Measurements from ENCODE around the gene SALL1. TPM values are rescaled to one million over a fixed set of nuclear protein-coding genes. Genes with fewer than 3 reads are reported as not detected.
A peak's percentile ranks its signal among the peaks of the same experiment; 100 is the strongest.

The SALL1 gene
- total RNA-seq = 0.22 TPM
- long read RNA-seq = 0 reads

DNA sequence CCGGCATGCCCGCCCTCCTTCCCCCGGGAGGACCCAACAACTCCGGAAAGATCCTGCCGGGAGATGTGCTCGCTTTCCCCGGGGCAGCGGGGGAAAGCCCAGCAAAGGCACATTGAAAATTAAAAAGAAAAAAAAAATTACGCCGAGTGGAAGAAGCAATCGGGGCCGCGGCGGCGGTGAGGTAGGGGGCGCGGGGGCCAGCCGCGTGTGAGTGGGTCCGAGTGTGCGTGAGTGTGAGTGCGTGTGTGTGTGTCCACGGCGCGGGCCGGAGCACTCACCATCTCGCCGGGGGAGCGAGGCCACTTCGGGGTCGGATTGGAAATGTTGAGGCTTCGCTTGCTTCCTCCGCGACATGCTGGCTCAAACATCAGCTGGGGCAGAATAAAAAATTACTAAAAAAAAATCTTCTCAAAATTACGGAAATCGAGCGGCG is at the start of gene SALL1:
Gene SALL1 (minus strand): TSS at position 383 of the 433 bp plus-strand sequence. CDS start 29 bp downstream, at position 354.
- intact Hi-C loops (cut with DNase I) = no loop called here
- DNase-seq (ENCODE audit: low spot score) = peak; percentile 73

DNA sequence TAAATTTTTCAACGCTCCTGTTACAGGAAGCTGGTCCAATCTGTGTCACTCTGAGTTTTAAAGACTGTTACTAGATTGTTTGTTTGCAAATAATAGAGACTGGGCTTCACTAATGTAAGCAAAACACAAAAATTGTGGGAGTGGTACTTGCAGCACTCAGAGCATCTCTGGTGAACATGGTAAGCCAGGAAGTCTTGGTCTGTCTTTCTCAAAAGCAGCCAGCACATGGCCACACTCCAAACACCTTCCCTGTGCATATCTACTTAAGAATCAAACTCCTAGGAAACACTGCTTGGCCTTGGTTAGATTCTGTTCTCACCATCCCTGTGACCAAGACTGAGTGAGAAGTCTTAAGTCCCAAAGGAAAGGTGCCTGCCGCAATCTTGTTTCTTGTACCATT is 49.7 kb upstream of the SALL1 start:
- intact Hi-C loops (cut with DNase I) = no loop called here

DNA sequence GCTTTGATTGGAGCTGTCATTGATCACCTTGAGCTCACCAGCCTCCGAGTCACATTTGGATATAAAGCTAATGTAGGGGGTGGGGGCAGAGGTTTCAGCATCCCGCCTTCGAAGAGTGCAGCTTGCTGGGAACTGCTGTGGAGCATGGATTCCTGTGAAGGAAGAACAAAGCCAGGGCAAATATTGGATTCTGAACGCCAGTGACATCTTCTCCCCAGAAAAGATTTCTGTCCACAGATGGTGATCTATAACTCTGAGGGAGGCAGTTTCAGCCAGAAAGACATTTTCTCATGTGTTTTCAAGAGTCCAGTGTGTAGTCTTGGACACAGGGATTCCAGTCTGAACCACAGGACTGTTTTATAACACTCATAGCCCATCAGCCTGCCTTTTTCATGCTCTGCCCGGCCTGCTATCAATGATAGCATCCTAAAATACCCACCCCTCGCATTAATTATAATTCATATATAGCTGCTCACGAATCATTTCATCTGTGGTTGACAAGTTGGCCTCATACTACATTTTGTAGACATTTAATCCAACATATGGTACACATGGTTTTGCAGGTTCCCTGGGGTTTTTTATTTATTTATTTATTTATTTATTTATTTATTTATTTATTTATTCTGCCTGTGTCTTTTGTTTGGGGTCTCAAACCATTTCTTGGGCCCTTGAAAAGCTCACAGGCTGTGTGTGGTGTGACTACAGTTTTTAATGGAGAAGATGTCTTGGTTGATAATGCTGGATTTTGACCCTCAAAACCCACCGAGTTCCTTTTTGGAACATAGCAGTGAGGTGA is 47.1 kb upstream of the SALL1 start:
- intact Hi-C loops (cut with DNase I) = no loop called here
- no peak for DNase-seq (ENCODE audit: low spot score)

More for the DNA sequence above, 49.7 kb upstream of the SALL1 start:
- DNase-seq (ENCODE audit: low spot score) = no peak

DNA sequence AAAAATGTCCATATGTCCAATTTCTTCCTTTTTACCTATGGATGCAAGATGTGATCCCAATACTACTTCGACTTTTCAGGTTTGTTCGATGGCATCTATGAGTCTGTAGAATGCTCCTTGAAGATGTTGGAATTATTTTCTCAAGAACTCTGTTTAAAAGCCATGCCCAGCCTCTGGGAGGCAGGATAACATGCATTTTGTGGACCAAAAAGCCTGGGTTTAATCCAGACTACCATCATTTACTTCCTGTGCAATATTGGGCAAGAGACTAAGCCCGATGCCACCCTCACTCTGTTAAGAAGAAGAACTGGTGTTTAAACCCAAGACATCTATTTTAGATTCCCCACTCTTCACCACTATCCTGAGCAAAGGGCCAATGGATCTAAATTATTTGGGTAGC is 42.8 kb upstream of the SALL1 start:
- intact Hi-C loops (cut with DNase I) = no loop called here
- no peak for DNase-seq (ENCODE audit: low spot score)

DNA sequence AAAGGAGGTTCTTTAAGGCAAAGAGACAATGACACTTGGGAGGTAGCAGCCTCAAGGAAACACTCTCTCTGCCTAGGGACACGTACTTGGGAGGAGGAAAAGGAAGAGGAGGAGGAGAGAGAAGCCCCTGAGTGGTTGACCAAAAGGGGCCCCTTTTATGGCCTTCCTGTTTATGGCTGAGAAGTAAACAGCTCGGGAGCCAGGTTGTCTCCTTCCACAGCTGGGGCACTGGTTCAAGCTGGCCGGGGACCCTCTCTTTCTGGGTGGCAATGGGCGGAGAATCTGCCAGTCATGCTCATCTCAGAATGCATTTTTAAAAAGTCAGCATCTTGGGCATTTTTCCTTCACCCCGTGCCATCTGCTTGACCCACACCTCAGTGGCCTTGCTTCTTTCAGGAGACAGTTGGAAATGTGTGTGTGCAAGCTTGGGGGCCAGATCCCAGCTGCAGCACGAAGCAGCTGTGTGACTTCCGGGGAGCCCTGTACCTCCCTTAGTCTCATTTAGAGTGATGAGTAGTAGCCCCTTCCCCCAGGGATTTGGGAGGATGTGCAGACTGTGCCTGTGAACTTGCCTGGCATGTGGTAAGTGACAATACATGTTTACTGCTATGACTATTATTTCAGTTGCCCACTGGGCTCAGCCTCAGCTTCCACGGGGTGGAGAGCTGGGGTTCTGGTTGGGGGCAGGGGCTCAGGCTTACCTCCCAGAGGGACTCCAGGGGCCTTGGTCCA is 33.8 kb upstream of the SALL1 start:
- no peak for DNase-seq (ENCODE audit: low spot score)
- intact Hi-C loops (cut with DNase I) = no loop called here

DNA sequence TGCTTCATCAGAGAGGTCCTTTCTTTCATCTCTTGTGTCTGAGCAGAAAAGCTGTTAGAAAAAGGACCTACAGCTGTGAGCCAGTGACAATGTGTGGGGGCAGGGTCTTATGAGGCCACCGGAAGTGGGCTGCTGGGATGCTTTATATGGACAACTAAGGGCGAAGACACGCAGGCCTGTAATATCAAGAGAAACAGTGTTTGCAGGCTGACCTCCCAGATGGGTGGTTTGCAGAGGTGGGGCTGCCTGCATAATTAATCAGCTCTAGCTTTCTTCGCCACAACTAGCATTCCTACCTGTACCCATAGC is 30.4 kb upstream of the SALL1 start:
- intact Hi-C loops (cut with DNase I) = no loop called here
- no peak for DNase-seq (ENCODE audit: low spot score)

DNA sequence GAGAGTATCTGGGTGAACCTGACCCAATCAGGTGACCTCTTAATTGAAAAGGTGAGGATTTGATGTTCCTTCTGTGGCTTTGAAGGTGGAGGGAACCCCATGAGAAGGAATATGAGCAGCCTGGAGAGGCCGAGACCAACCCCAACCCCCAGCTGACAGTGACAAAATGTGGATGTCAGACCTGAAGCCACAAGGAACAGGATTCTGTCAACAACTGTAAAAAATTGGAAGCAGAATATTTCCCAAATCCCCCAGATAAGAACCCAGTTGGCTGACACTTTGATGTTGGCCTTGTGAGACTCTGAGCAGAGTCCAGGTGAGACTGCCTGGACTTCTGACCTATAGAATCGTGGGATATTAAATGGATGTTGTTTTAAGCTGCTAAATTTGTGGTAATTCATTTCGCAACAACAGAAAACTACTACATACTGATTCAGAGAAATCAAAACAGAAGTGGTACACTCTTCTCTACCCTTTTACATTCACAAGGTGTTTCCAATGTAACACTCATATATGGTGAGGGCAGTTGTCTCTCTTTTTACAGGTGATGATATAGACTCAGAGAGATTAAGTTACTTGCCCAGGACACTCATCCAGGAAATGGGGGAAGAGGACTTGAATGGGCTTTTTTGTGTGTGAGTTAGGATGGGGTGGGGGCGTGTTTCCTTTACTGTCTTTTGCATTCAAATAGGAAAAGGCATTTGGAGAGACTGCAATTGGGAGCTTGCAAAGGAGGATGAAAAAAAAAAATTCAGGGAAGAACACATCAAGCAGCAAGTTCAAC is 29.8 kb upstream of the SALL1 start:
- intact Hi-C loops (cut with DNase I) = no loop called here
- no peak for DNase-seq (ENCODE audit: low spot score)

DNA sequence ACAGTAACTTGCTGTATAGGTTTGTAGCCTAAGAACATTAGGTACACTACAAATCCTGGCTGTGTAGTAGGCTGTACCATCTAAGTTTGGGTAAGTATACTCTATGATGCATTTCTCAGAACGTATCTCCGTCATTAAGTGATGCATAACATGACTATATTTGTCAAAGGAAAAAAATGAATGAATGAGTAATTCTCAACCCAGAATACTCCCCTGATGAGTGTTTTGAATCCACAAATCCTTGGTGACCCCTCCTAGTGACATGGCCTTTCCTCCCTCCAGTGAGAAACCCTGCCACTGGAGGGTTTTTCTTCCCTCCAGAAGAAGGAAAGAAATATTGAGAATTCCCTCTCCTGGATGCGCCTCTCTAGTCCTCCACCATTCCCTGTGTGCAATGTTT is 24.0 kb upstream of the SALL1 start:
- intact Hi-C loops (cut with DNase I) = no loop called here
- DNase-seq (ENCODE audit: low spot score) = no peak

DNA sequence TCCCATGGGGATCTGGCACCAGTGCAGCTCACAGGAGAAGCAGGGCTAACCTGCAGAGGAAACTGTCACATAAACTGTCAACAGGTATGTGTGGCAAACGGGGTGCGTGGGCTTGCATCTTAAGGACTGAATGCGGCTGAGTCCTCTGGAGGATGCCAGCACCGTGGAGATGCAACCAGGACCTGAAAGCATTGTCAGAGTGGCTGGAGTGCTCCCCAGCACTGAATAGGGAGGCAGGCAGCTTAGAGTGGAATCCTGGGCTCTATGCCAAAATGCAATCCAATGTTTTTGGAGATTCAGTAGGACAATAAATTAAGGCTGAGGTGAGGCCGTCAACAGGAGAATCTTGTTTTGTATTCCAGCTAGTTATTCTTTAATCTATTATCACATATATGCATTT is 21.3 kb upstream of the SALL1 start:
- no peak for DNase-seq (ENCODE audit: low spot score)
- intact Hi-C loops (cut with DNase I) = no loop called here

DNA sequence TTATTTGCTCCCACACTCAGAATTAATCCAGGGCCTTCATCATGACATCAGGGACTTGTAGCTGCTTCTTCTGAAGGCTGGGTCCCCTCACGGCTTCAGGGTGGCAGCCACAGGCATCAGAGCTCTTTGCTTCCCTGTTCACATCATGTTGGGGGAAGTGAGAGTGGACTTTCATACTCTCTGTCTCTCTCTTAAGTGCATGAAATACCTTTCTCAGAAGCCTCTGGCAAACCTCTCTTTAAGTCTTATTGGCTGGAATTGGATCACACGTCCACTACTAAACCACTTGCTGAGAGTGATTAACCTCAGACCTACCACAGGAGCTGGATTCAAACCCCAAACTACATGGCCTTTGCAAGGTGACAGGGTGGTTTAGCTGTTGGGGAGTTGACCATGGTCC is 17.7 kb upstream of the SALL1 start:
- intact Hi-C loops (cut with DNase I) = no loop called here

DNA sequence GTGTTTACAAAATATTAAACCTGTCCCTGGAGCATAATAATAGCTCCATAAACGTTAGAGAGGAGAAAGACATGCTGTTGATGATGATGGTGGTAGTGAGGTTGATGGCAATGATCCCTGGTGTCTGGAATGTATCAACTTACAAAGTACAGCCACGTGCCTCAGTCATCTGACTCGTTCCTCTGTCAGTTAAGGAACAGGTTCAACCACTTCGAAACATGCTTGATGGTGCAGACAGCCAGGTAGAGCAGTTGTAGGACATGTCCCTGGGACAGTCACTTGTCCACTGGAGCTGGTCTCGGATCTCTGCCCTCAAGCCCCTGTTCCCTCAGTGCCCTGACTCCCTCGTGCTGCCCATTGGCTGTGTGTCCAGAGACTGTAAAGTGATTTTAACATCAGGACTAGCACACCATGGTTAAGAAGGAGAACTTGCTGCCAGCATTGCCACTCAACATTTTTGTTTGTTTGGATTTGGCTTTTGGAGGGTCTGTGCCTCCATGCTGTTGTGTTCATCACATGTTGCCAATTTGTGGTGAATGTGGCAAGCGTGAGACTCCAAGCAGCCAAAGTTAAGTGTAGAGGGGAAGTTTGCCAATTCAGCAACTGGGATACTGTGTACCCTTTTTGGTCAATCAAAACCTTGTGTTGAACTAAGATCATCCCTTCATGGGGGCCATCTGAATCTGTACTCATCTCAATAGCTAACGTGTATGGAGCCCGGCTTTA is 16.3 kb upstream of the SALL1 start:
- no peak for DNase-seq (ENCODE audit: low spot score)
- intact Hi-C loops (cut with DNase I) = no loop called here

More for the DNA sequence above, 17.7 kb upstream of the SALL1 start:
- DNase-seq (ENCODE audit: low spot score) = no peak

DNA sequence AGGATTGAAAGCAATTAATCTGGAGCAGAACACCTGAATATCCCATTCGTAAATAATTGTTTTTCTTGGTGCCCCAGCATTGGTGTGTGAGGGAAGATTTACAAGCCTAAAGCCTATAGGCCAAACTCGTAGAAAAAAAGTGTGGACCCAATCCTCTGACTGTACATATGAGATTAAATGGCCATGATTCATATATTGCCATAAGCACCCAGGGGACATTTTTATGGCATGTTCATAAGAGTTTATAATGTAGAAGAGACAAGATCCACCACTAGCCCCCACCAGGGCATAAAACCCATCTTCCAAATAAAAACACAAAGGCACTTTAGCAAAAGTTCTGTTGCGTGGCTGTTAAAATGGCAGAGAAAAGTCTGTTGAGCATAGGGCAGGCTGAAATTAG is 15.5 kb upstream of the SALL1 start:
- intact Hi-C loops (cut with DNase I) = no loop called here
- no peak for DNase-seq (ENCODE audit: low spot score)

DNA sequence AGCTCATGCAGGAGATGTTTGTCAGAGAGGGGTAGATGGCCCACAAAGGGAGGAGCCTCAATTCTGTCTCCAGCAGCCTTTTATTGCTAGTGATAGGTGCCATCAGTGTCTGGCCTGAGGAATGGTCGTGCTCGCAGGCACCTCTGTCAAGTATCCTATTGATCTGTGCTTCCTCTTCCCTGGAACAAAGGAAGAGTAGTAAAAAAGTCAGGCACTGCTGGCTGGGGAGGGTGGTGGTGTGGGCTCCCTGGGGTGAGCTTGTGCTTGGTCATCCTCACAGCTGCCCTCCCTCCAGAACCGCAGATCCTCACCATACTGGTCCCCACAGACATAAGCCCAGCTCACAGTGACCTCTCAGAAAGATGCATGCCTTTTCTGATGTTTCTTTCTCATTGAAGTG is 15.0 kb upstream of the SALL1 start:
- intact Hi-C loops (cut with DNase I) = no loop called here
- DNase-seq (ENCODE audit: low spot score) = no peak

DNA sequence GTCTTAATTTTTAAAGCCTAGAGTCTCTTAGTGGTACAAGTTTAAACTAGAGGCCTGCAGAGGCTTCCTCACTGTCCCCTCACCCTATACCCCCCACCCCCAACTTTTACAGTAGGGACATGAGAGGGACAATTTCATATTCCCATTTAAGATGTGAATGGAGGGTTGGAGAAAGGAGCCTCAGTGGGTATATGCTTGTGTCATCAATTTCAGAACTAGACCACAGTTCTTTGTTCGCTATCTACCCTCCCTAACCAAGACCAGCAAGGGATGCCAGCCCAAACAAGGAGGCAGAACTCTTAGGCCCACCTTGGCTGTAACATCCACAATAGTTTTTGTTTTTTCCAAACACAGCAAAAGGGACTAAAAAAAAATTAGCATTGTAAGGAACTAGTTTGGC is 14.0 kb upstream of the SALL1 start:
- no peak for DNase-seq (ENCODE audit: low spot score)
- intact Hi-C loops (cut with DNase I) = no loop called here

DNA sequence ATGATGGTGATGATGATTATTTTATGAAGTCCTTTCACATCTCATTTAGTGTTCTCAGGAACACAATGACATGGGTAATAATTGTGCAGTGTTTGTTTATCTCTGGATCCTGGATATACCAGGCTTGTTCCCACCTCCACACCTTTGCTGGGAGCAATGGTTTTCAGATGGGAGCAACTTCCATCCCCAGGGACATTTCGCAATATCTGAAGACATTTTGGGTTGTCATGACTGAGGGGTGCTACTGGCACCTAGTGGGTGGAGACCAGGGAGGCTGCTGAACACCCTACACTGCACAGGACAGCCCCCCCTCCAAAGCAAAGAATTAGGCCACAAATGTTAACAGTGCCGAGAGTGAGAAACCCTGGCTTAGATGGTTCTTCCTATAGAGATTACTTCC is 13.5 kb upstream of the SALL1 start:
- DNase-seq (ENCODE audit: low spot score) = no peak
- intact Hi-C loops (cut with DNase I) = no loop called here

DNA sequence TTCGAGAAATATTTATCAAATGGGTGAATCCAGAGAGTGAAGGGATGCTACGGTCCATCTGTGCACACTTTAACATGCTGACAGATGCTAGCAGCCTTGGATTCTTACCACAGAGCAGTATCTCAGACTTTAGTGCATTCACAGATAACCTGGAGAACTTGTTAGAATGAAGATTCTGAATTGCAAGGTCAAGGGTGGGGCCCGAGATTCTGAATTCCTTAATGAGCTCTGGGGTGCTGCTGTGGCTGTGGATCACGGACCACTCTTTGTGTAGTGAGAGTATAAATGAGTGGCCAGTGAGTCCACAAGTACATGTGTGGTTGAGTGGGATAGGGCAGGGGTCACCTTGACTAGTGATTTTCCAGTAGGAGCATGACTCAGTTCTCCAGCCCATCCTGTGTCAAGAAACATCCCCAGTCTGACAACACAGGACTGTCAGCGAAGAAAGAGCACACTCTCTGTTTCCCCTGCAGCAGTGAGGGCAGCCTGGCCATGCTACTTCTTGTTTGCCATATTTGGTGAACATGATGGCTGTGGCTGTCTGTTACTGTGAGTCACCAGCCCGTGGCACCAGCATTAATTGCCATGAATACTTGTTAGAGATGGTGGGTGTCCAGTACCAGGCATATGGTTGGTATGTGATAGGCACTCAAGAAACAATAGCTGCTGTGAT is 13.0 kb upstream of the SALL1 start:
- no peak for DNase-seq (ENCODE audit: low spot score)
- intact Hi-C loops (cut with DNase I) = no loop called here

DNA sequence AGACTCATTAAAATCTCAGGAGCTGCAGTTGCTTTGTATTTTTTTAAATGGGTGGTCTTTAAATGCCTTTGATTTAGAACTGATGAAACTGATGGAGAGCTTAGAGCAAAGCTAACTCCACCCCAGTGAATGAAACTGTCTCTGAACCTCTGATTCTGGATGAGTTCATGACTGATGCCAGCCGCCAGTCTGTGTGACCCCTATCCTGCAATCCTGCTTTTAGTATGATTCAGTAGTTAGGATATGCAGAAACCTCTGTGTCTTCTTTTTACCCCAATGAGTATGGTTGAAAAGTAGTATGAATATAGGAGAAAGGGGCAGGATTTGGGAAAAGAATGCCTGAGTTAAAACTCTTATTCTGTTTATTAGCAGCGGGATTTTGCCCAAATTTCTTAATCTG is 12.3 kb upstream of the SALL1 start:
- intact Hi-C loops (cut with DNase I) = no loop called here
- DNase-seq (ENCODE audit: low spot score) = no peak

DNA sequence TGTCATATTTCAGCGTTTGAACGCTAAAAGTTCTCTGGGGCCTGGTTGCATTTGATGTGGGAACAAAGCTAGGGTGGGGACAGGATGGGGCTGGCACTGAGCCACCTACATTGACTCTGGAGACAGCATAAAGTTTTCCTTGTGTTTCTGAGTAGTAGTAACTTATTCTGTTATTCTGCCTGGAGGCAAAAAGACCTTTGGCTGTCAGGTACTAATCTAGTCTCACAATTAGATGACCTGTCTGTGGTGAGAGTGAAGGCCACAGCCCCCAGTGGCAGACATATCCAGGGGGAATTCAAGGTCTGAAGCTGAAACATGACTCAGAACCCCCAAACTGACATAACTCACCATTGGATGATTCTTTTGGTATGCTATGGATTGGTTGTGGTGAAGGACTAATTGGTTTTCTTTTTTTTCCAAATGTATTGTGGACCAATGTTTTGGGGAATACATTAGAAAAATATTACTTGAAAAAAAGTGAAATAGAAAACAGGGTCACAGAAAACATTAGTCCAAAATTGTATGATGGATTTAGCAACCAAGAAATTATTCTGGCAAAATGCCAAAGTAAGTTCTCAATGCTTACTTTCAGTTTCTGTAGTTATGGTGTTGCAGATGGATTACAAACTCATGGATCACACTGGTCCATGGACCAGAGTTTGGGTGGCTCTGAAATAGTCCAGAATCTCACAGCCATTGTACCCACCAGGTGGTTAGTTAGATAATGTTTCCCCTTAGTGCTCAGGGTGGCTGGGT is 10.5 kb upstream of the SALL1 start:
- intact Hi-C loops (cut with DNase I) = no loop called here
- no peak for DNase-seq (ENCODE audit: low spot score)

DNA sequence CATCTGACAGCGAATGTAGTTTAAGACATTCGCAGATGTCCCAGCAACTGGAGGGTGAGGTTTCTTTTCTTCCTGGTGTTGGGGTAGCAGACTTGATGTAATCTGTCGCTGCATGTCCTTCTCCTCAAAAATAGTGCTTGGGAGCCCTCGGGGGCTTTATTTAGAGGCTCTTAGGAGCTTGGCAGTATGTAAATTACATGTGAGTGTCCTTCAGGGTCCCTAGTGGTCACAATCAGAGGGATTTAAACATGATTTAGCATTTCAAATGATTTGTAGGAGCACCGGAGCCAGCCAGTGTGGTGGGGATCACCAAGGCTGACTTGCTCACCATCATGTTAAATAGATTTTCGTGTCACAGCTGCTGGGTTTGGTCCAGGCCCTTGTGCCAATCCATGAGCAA is 8.8 kb upstream of the SALL1 start:
- DNase-seq (ENCODE audit: low spot score) = no peak
- intact Hi-C loops (cut with DNase I) = no loop called here

All from cardiac septum (tissue), 1 donor.